T-helper 1 cell treated with Interleukin-12 subunit alpha and Interleukin-12 subunit beta and Interleukin-4 antibody, amounts not matched to agents 30 ng/mL and 1 ng/mL, for 36 hours (primary cell): ENCODE data around the gene NRIP3. TPM values are rescaled to one million over a fixed set of nuclear protein-coding genes. Genes with fewer than 3 reads are reported as not detected.
"Not testable (repeated sequence)": the region's sequence is repeated elsewhere in the genome, so short reads cannot be mapped to it uniquely, and the experiment has no call there.

Experiments
- intact Hi-C: fragments of 100-400 bp; cut with micrococcal nuclease; formaldehyde crosslinking; loops from one replicate; pipeline ENCODE4 v1.15.1; 2024
- total RNA-seq: library from RNA; stranded (reverse); gene quantifications from 2 replicates; pipeline ENCODE4 v1.2.3, GENCODE V29; 2022

Gene NRIP3
- total RNA-seq, 1 donor from 2014 or later = 4.7 TPM

DNA sequence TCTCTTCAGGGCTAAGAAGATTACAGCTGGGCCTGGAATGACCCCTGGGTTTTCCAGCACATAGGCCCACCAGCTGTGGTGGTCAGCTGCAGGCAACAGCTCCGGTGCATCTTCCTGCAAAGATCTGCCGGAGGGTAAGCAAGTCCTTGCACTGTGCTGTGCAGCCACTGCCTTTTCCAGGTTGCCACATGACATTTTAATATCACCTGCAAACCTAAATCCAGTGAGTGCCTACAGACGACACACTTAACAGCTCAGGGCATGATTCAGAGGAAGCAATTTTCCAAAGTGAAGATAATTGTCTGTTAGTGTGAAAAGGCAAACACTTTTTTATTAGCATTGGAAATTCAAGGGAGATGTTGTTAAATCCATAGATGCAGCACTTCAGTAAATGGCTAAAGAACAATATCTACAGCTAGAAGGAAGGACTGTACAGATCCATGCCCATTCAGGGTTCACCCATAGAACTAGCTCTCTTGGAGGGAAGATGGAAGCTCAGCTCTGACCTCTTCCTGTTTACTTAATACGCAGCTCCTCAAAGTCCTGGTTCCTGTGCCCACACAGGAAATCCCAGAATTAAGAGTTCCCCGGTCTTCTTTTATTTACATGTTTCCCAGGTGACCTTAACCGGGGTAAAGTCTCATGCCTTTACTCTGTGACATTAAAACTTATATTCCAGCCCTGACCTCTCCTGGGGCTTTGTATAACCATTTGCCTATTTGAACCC lies 13.3 kb upstream of the NRIP3 start:
- intact Hi-C loops = loop anchor here (5.0 kb wide), 1 partner anchor 105 kb away; the partner anchor contains the start of gene AKIP1

DNA sequence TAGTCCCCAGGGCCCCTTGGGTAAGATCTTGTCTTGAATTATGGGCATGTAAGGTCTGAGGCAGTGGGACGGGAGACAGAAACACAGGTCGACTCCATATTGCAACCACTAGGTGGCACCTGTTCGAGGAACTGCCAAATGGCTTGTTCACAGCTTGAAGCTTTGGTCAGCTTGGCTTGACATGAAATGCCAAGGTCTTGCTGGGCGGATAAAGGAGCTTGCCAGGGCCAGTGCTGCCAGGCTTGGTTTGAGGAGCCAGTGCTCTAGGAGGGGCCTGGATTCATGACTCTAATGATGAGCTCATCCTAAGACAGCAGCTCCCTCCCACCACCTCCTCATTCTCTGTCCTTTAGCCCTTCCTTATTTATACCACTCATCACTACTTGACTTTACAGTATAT lies 11.9 kb upstream of the NRIP3 start:
- intact Hi-C loops = loop anchor here (1.0 to 5.0 kb wide), 5 partner anchors 14 to 491 kb away; partner anchors contain the start of gene AKIP1

DNA sequence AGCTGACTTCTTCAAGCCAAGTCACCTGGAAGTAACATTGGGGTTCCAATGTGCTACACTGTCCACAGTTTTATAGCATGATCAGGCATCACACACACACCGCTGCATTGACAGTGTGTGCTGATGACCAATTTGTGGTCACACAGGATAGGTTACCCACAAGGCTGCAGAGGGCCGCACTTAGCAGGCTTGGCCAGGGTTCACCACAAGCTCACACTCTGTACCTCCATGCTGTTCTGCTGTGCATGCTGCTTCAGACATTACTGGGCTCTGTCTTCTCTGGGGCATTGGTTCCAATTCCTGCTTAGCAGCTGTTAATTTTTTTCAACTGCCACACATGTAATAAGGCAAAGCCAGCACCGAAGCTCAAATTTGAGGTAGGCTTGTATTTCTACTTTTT lies 11.0 kb upstream of the NRIP3 start:
- intact Hi-C loops = loop anchor here (1.0 to 5.0 kb wide), 5 partner anchors 14 to 491 kb away; partner anchors contain the start of gene AKIP1

DNA sequence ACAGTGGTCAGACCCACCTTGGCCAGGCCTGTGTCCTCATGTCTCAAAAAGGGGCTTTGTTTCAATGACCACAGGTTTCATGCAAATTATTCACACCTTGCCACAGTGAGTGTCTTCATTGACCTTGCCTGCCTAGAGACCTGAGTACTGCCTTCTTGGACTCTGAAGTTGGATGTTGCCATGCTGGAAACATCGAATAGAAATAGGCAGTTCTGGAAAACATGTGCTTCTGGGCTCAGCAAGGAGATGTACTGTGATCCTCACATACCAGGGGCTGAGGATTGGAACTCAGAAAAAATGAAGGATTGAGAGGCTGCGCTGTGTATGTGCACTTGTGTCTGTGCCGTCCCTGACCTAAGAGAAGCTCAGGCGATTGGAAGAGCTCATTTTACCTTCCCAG lies 9.6 kb upstream of the NRIP3 start:
- intact Hi-C loops = no loop called here

DNA sequence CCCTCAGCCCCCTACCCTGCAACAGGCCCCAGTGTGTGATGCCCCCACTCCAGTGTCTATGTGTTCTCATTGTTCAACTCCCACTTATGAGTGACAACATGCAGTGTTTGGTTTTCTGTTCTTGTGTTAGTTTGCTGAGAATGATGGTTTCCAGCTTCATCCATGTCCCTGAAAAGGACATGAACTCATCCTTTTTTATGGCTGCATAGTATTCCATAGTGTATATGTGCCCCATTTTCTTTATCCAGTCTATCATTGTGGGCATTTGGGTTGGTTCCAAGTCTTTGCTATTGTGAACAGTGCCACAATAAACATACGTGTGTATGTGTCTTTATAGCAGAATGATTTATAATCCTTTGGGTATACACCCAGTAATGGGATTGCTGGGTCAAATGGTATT lies 5.7 kb upstream of the NRIP3 start:
- intact Hi-C loops = not testable (repeated sequence)

DNA sequence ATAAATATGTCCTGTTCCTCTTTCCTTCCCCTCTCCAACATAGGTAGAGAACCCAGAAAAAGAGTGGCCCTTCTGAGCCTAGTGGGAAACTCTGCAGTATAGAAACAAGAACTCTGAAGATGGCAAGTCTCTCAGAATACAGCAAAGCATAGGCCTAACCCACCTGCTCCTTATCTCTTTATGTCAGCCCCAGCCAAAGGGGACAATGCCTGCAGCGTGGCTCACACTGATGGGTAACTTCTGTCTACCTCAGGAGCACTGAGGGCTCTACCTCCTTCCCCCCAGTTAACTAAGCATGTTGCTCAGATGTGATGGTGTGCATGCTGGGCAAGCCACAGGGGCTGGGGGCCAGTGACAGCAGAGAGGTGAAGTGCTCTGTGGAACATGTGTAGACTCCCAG lies 4.9 kb upstream of the NRIP3 start:
- intact Hi-C loops = no loop called here

DNA sequence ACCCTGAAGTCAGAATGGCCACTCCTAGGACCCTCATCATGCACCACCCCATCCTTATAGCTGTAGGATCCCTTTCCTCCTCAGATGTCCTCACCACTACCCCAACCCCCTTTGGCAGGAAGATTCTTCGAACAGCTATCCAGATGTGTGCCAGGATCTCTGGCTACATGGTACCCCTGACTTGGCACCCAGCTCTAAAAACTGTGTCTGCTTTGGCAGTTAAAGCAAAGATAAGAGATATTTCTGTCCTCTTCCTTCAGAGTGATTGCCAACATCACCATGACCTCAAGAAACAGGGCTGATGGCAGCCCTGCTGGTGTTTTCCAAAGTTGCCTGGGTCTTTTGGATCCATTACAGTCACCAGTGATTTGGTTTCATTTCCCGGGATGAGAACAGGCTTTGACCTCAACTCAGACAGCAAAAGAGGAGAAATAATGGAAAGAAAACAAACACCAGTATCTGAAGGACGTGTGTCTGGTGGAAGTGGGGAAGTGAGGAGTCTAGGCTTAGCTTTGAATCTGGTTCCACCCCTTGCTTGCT lies 4.3 kb upstream of the NRIP3 start:
- intact Hi-C loops = no loop called here

DNA sequence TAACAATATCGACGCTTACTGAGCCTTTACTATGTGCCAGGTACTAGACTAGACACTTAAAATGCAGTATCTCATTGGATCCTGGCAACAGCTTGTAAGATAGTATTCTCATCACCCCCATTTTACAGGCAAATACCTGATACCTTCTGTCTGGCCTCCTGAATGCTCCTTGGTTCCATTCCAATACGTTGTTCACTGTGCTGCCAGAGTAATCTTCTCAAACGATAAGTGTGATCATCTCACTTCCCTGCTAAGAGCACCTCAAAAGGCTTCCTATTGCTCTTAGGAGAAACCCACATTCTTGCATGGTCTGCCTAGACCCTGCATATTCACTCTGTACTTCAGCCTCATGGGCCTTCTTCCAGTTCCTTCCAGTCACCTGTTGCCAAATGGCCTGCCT lies 1.3 kb upstream of the NRIP3 start:
- intact Hi-C loops = loop anchor here (1.0 kb wide), 1 partner anchor 309 kb away; the partner anchor contains the start of gene TMEM41B

DNA sequence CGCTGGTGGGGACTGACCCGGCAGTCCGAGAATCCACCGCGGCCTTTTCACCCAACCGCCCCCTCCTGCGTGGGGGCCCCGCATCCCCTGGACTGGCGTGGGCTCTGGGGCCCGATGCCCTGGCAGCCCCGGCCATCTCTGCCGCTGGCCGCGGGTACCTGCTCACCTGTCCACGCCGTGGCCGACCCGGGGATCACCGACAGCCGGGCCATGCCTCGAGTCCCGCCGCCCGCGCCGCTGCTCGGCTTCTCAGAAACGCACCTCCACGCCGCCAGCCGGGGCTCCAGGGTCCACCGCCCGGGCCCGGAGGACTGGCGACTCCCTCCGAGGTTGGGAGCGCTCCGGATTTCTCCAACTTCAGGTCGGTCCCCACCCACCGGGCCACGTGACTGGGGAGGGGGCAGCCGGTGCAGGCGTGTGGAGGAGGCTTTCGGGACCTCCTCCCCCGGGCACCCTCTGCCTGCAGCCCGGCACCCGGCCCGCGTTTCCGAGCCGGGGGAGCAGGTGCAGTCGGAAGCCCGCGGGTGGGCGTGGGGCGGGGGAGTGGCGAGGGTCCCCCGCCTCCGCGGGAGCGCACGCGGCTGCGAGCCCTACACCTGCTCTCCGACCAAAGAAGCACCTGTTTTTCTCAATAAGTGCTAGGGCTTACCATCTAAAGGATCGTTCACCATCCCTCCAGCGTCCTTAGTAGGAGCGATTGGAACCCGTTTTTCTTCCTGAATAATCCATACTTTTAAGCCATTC lies 554 bp upstream of the NRIP3 start:
- intact Hi-C loops = loop anchor here (1.0 to 5.0 kb wide), 4 partner anchors 258 to 608 kb away; no protein-coding TSS in a partner anchor

DNA sequence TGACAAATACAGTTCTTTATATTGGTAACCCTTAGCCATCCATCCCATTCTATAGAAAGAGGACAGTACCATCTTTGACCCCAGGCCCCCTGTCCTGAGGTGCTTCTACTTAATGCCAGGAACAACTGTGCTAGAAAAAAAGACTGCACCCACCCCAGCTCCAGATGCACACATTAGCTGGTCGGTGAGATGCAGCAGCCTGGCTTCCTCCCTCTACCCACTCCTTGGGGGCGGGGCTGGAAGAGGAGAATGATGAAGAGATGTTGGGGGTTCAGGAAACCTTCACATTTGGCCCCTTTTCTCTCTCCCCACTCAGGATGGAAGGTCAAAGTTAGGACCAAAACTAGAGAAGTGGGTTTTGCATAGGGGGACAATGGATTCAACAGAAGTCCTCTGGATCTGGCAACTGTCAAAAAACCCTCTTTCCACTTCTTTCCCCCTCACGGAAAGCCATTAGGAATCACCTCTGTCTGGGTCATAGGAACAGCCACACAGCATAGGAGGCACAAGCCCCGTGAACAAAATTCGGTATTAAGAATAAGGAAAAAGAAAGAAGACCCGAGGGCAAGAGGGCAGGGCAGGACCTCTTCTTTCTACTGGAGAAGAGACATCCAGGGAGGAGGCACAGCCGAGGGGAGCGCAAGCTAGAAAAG lies 755 bp downstream of the NRIP3 start:
- intact Hi-C loops = loop anchor here (1.0 to 5.0 kb wide), 7 partner anchors 92 to 609 kb away; partner anchors contain the start of genes AKIP1, IPO7, RPL27A and TRIM66

DNA sequence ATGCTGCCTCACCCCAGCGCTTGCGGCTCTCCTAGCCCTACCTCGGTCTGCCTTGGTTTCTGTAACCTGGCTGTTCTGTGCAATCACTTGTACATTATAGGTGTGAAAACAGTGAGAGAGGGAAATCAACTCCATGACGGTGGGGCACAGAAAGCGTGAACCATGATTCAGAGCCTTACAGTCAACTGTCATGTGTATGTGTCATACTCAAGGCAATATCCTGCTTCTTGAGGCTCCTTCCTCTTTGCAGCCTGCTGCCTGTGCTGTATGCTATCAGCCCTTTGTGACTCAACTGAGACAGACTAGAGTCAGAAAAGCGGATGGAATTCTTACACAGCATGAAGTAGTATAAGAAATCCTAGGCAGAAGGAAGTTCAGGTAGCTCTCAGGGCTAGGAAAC lies 2.1 kb downstream of the NRIP3 start:
- intact Hi-C loops = loop anchor here (1.0 to 5.0 kb wide), 8 partner anchors 14 to 611 kb away; partner anchors contain the start of genes RPL27A, TMEM9B and TRIM66

DNA sequence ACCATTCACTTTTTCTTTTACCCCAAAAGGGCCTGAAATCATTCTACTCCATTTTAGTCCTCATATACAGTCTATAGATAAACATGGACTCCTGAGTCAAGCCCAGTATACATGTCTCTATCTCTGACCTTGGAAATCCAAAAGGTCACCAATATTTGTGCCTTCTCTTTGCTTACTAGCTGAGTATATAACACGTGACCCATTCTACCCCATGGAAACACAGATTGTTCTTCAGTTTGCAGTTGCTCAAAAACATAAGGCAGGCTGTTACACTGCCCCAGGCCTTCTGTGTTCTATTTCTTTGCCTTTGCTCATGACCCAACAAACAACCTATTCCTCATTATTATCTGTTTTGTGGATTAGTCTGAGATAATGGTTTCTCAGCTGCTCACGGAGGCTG lies 5.8 kb downstream of the NRIP3 start:
- intact Hi-C loops = no loop called here

DNA sequence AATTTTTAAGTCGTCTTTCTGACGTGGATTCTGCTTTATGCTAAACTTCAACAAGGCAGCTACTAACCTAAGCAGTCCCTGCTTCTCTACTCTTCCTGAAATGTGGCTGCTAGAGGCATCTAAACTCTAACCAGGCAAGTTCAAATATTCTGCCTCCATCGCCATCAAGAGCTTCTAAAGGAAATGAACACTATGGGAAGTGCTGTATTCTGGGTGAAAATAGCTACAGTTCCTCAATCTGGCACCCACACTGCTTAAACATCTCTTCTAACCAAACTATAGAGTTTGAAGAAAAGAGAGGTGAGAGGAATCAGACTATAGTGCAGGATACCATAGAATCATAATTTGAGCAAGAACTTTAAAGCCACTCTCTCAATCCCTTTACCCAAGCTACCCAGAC lies 6.3 kb downstream of the NRIP3 start:
- intact Hi-C loops = no loop called here

DNA sequence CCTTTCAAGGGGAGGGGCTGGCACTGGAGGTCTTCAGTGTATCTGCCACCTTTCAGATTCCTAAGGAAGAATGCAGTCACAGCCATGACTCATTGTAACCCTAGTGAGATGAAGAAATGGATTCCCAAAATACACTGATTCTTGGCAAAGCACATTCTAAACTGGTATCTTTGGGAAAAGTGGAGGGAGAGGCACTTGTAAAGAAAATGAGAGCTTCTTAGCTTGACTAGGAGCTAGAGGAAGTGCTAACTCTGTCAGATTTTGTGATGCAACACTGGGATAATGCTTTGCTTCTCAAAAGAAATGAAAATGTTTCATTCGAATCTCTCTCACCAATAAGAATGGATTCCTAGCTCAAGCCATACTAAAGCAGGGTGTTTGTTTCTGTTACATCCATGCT lies 14.3 kb downstream of the NRIP3 start:
- intact Hi-C loops = no loop called here

DNA sequence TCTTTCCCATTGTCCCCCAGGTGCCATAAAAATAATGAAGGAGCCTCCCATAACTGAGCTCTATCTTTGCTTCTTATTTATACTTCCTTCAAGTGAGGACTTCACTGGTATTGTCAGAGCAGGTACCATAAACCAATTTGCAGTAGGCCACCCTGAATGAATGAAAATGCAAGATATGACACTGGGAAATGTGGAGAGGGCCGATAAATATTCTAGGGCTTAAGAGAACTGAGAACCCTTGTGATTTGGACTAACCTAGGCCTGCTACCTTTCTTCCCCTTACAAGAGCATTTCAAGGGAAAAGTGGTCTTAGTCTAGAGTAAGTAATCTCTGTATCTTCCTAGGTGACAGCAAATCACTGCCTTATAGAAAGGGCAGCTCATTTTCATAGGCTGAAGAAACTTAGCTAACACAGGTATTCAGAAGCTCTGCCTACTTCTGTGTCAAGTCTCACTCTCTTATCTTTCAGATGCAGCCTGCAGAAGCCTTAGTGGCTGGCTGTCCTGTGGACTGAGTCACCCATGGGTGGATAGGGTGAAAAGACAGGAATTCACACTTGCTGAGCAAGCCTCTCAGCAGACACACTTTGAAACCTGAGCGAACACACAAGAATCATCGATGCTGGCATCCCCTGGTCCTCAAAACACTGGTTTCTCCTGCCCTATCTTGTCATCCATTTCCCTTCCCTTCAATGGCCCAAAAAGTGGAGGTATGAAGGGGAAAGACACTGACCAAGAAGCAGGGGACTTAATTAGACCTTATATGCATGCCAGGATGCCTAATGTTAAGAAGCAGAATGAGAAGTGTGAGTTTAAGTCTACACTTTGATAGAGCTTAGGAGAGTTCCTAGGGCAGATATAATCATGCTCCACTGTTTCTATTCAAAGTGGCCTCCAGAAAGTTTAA lies 15.2 kb downstream of the NRIP3 start:
- intact Hi-C loops = no loop called here

DNA sequence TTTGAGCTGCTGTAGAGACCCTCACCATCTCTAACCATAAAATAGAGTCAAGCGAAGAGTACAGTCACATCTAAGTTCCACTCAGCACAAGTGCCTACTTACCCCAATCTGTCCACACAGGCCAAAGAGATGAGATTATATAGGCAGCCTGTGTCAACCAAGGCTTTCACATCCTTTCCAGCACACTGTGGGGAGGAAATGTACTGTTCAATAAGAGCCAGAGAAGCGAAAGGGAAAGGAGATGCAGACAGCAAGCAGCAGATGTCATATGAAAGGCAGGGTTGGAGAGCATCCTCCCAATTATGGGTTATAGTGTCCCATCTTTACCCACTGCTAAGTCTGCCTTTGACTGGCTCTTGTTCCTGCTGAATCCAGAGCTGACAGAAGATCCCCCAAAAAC lies 16.4 kb downstream of the NRIP3 start:
- intact Hi-C loops = no loop called here

DNA sequence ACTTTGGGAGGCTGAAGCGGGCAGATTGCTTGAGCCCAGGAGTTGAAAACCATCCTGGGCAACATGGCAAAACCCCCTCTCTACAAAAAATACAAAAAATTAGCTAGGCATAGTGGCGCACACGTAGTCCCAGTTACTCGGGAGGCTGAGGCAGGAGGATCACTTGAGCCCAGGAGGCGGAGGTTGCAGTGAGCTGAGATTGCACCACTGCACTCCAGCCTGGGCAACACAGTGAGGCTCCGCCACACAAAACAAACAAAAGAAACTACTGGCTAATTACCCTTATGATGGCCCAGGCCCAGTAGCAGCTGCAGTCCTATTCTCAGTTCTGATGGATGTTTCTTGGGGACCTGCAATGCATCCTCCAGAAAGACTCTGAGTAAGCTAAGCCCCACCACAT lies 17.0 kb downstream of the NRIP3 start:
- intact Hi-C loops = not testable (repeated sequence)

DNA sequence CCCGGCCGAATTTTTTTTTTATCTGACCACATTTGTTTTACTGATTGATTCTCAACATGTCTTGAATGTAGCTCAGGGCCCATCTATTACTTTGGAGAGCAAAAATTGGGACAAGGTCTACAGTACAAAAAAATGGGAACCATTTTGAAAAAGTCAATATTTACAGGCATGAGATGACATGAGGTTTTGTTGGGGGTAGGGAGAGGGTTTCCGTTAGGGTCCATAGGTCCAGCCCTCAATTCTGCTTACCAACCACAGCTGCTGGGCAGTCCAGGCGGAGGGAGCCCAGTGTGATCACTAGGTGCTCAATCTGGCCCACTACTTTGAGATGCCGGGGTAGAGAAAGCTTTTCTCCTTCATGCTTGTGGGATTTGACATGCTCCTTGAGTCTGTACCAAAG lies 18.3 kb downstream of the NRIP3 start:
- intact Hi-C loops = no loop called here

DNA sequence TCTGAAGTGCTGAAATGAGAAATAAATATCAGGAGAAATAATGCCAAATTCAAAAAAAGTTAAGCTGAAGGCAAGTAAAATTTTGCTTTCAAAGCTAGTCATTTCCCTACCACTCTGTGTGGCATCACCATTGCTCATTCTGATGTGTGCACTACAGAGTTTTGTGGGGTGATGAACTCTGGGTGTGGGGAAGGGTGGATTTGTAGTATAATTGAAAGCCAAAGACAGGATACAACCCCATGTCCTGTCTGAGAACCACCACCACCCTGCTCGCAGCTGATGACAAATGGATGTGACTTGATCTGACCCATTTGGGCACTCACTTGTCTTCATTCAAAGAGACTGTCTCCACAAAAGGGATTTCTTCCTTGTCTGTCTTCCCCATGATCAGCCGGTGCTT lies 20.2 kb downstream of the NRIP3 start:
- intact Hi-C loops = no loop called here

DNA sequence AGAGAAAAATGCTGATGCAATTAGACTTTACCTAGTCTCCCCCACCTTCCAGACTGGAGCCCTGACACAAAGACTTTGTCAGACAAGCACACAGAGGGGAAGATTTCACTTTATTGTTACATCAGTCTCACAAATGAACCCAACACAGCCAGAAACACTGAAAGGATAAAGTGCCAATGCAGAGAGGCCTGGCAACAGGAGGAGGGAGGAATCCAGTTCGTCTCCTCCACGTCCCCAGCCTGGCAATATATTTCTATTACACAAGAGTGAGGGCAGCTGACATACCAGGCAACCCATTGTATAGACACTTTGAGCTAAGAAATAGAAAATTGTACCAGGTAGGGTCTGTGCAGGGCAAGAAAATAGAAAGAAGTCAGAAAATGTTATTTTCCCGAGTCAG lies 23.3 kb downstream of the NRIP3 start:
- intact Hi-C loops = no loop called here

DNA sequence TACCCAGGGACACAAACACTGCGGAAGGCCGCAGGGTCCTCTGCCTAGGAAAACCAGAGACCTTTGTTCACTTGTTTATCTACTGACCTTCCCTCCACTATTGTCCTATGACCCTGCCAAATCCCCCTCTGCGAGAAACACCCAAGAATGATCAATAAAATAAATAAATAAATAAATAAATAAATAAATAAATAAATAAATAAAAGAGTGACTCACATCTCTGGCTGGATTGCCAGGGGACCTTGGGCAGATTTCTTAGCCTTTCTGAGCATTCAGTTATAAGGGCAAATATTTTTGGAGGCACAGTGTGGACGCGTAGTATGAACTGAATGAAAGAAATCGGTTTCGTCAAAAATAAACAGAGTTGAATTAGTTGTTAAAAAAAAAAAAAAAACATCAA lies 24.4 kb downstream of the NRIP3 start:
- intact Hi-C loops = not testable (repeated sequence)
